Skeletal muscle tissue (tissue), 4 donors: Measurements from ENCODE around the gene LMO1. TPM values are rescaled to one million over a fixed set of nuclear protein-coding genes. Genes with fewer than 3 reads are reported as not detected.

Experiments used
- H3K27ac ChIP-seq: one replicate; pipeline ENCODE4 v1.7.0; 2013; ENCODE audit warnings: mild to moderate bottlenecking, low read depth, low read length, inconsistent platforms
- H3K27me3 ChIP-seq, 3 donors: one replicate each; pipeline ENCODE4 v1.7.0; 2013; ENCODE audit warnings: low read length in 3 of 3; ENCODE audit not compliant: control insufficient read depth in 3 of 3, insufficient read depth in 3 of 3
- H3K36me3 ChIP-seq, 3 donors: one replicate each; pipeline ENCODE4 v1.7.0; 2013; ENCODE audit warnings: low read length in 3 of 3; ENCODE audit not compliant: control insufficient read depth in 3 of 3, insufficient read depth in 3 of 3
- H3K4me1 ChIP-seq, 3 donors: one replicate each; pipeline ENCODE4 v1.7.0; 2013; ENCODE audit warnings: low read length in 3 of 3, mild to moderate bottlenecking in 3 of 3; ENCODE audit not compliant: control insufficient read depth in 3 of 3, insufficient read depth in 3 of 3
- H3K4me3 ChIP-seq, 3 donors: one replicate each; pipeline ENCODE4 v1.7.0; 2013; ENCODE audit warnings: low read length in 3 of 3
- H3K9ac ChIP-seq, 3 donors: one replicate each; pipeline ENCODE4 v1.7.0; 2013; ENCODE audit warnings: low read length in 3 of 3, mild to moderate bottlenecking in 3 of 3, moderate library complexity in 2 of 3, low read depth in 1 of 3
- H3K9me3 ChIP-seq, 3 donors: one replicate each; pipeline ENCODE4 v1.7.0; 2013; ENCODE audit warnings: low read length in 3 of 3; ENCODE audit not compliant: control insufficient read depth in 3 of 3
- total RNA-seq: library from RNA; depleted of rRNA; stranded (reverse); fragments of >200 nt; gene quantifications from one replicate; pipeline ENCODE4 v1.2.3, GENCODE V29; 2014
- donor health status: Osteomylitis.

Gene LMO1
- total RNA-seq, 1 donor from 2014 or later = not detected

DNA sequence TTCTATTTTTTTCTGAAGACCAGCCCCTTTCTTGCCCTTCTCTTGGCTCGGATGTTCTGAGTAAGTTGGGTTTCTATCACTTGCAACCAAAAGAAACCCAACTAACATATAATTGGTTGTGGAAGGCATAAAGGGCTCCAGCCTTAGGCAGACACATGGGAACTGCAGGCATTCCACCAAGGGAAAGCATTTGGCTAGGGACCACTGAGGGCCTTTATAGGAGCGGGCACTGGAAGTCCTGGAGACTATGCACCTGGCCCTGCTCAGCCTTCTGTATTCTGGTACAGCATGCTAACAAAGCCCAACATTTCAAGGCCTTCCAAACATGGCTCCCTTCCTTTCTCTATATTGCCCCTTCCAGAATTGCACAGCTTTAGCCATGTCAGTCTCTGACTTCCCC lies 17.6 kb upstream of the LMO1 start:
- Histone ChIP-seq H3K27ac (no peak overlapping the region), H3K4me1 (peaks cover 5 to 13% (median 9%) of the 10 kb centered on the region in 3 donors), H3K9me3 (peaks cover 0 to 3% (median 0%) of the 10 kb centered on the region in 3 donors), H3K27me3 (peaks cover 0 to 2% (median 0%) of the 10 kb centered on the region in 3 donors), H3K36me3 (no peaks in the 10 kb centered on the region), H3K4me3 (no peak overlapping the region), H3K9ac (no peak overlapping the region)

DNA sequence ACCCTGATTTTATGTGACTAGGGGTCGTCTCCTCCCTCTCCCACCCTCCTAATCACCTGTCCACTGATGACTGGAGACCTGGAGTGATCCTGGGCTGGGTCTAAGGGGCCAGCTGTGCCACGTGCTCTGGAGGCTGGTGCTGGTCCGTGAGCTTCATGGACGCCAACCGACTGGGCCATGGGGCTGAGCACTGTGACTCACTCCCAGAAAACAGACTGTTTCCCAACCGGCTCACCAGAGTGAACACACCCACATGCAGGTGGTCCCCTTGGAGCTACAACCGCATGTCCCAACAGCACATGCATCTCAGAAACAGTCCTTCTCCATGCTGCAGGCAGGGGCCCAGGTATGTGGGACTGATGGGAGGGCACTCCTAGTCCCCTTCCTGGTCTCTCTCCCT lies 14.0 kb upstream of the LMO1 start:
- H3K9me3 ChIP-seq = peaks cover 0 to 3% (median 2%) of the 10 kb centered on the region in 3 donors
- no peak overlapping the region for H3K4me3 ChIP-seq
- no peak overlapping the region for H3K27ac ChIP-seq
- H3K4me1 ChIP-seq = peaks cover 5 to 7% (median 6%) of the 10 kb centered on the region in 3 donors
- H3K36me3 ChIP-seq = no peaks in the 10 kb centered on the region
- peaks cover 0 to 2% (median 0%) of the 10 kb centered on the region in 3 donors for H3K27me3 ChIP-seq
- H3K9ac ChIP-seq = no peak overlapping the region

DNA sequence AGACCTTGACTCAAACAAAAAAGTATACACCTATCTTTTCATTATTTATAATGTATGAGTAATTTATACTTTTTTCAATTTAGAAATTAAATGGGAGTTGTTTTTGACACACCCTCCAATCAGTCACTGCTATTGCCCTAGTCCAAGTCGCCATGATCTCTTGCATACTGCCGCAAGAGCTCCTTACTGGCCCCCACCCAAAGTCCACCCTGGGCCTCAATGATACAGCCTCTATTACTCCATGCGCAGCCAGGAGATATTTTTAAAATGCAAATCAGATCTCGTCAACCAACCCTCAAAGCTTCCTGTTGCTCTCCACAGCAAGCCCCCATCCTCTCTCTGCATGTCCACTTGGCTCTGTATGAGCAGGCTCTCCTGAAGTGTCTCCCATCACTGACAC lies 12.8 kb upstream of the LMO1 start:
- H3K27ac ChIP-seq = no peak overlapping the region
- H3K9me3 ChIP-seq = peaks cover 0 to 3% (median 2%) of the 10 kb centered on the region in 3 donors
- peaks cover 0 to 2% (median 0%) of the 10 kb centered on the region in 3 donors for H3K27me3 ChIP-seq
- no peak overlapping the region for H3K9ac ChIP-seq
- H3K36me3 ChIP-seq = no peaks in the 10 kb centered on the region
- no peaks in the 10 kb centered on the region for H3K4me1 ChIP-seq
- H3K4me3 ChIP-seq = no peak overlapping the region

DNA sequence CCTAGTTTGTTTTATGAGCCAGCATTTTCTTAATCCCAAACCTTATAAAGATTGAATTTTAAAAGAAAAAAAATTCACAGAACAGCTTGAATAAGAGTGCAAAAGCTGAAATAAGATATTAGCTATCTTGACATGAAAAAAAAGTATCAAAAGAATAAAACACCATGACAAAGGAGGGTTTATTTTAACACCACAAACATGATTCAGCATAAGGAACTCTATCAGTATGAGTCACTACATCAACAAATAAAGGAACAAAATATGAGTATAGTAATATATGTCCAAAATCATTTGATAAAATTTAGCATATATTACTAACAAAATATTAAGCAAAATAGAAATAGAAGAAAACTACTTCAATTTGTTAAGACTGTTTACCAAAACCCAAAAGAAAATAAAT lies 9.6 kb upstream of the LMO1 start:
- H3K9ac ChIP-seq = no peak overlapping the region
- H3K36me3 ChIP-seq = no peaks in the 10 kb centered on the region
- no peak overlapping the region for H3K27ac ChIP-seq
- no peaks in the 10 kb centered on the region for H3K4me1 ChIP-seq
- peaks cover 0 to 2% (median 0%) of the 10 kb centered on the region in 3 donors for H3K9me3 ChIP-seq
- no peak overlapping the region for H3K4me3 ChIP-seq
- peaks cover 15 to 24% (median 15%) of the 10 kb centered on the region in 3 donors for H3K27me3 ChIP-seq

DNA sequence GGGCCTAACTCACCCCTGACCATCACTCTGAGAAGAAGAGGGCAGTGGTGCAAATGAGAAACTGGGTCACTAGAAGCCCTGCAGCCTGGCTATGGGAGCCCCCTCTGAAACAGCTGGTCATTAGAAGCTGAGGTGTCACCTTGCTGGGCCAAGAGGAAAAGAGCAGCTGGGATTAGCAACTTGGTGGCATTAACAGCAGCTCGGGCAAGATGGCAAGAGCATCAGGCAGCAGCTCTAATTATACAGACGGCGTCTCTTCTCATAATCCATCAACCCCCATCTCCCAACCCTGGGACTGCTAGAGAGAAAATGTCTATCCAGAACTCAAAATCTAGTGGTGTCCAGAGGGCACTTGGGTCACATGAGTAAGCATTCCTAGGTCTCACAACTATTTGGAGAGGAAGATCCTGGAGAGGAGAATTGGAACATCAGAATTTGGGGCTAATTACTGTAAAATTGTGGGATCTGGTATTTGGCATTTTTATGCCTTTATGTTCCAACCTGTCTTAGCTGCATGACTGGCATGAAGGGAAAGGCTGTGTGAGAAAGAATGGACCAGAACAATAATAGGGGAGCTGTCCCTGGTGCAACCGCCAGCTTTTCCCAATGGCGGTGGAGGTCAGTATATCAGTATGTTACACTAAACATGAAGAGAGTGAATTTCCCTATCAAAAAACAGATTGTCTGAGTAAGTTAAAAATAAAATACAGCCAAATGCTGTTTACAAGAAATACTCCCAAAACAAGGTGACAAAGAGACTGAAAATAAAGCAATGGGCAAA lies 7.6 kb upstream of the LMO1 start:
- Histone ChIP-seq H3K9ac (no peak overlapping the region), H3K36me3 (no peaks in the 10 kb centered on the region), H3K4me1 (peaks cover 0 to 7% (median 5%) of the 10 kb centered on the region in 3 donors), H3K9me3 (peaks cover 0 to 2% (median 0%) of the 10 kb centered on the region in 3 donors), H3K27ac (no peak overlapping the region), H3K4me3 (no peak overlapping the region), H3K27me3 (peaks cover 29 to 41% (median 35%) of the 10 kb centered on the region in 3 donors)

DNA sequence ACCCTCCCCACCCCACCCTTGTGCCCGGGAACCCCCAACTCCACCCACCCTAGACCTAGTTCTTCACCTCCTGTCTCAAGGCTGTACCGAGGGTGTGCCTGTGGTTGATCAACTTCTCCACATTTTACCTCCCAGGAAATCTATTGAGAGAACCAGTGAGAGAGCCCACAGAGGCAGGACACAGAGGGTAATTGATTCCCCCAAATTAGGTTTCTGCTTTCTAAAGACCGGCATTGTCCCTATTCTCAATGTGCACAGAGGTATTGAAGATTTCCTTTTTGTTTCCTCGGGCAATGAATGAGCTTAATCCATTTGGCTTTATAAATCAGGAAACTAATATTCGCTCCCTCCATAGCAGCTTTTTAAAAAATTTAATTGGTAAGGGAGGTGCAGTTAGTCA lies 6.0 kb upstream of the LMO1 start:
- H3K9ac ChIP-seq = no peak overlapping the region
- H3K36me3 ChIP-seq = no peaks in the 10 kb centered on the region
- H3K27ac ChIP-seq = no peak overlapping the region
- no peak overlapping the region for H3K4me3 ChIP-seq
- peaks cover 43 to 51% (median 46%) of the 10 kb centered on the region in 3 donors for H3K27me3 ChIP-seq
- H3K4me1 ChIP-seq = peaks cover 0 to 7% (median 5%) of the 10 kb centered on the region in 3 donors
- H3K9me3 ChIP-seq = no peaks in the 10 kb centered on the region

DNA sequence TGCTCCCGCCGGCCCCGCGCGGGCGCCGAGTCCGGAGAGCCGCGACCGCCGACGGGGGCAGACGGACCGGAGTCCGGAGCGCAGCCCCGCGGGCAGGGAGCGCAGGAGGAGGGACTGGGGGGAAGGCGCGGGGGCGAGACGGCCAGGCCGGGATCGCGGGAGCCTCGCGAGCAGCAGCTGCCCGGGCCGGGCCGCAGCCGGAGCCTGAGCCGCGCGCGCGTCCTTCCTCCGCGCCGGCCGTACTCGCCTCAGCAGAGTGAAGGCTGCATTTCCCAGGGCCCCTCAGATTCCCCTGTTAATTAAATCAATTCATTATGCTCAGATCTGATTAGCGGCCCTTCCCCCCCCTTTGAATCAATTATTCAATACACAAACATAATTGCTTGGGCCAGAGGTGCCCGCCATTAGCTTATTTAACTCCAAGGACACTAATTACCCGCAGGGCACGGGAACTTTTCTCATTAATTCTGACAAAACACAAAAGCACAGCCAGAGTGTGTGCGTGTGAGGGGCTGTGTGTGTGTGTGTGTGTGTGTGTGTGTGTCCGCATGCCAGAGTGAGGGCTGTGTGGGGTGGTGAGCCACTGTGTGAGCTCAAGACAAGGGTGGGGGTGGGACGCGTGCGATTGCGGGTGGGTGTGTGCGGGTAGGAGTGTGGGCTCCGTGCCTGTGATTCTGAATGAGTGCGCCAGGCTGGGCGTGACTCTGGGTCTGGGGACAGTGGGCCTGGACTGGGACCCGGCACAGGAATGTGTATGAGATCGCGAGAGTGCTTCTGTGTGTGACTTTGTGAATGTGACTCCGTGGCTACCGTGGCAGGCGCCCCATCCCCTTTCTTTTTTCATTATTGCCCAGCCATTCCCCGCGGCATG lies 5.1 kb upstream of the LMO1 start:
- peaks cover 43 to 51% (median 46%) of the 10 kb centered on the region in 3 donors for H3K27me3 ChIP-seq
- peak overlapping the region in 2 of 3 donors; percentile 52 to 65 for H3K4me3 ChIP-seq
- H3K9me3 ChIP-seq = no peaks in the 10 kb centered on the region
- peaks cover 2 to 11% (median 8%) of the 10 kb centered on the region in 3 donors for H3K4me1 ChIP-seq
- no peaks in the 10 kb centered on the region for H3K36me3 ChIP-seq
- H3K9ac ChIP-seq = peak overlapping the region in 1 of 3 donors; percentile 45
- H3K27ac ChIP-seq = no peak overlapping the region

DNA sequence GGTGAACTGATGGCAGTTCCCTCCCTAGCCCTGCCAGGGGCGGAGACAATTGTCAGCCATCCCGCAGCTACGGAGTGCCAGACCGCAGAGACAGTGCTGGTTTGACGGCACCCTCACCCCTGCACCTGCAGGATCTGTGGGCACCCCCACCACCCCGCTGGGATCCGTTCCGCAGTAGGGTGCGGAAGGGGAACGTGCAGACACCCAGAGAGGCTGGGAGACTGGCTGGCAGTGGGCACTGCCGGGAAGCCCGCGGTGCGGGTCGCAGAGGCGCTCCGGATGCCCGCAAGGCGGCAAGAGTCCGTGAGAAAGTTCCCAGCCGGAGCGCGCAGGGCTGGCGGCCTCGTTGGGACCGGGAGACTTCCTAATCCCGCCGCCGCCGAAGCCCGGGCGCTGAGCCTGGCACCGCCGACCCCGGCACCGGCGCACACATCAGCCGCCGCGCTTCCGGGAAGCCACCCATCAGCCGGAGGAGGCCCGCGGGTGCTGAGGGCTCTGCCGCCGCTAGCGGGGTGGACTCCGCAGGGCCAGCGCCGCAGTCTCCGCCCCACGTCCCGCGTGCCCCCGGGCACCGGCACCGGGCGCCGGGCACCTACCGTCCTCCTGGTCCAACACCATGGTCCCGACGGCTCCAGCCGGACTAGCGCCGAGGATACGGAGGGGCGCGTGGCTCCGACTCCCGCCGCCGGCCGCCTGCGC lies 4.3 kb upstream of the LMO1 start:
- Histone ChIP-seq H3K9me3 (no peaks in the 10 kb centered on the region), H3K4me1 (peaks cover 8 to 17% (median 13%) of the 10 kb centered on the region in 3 donors), H3K36me3 (no peaks in the 10 kb centered on the region), H3K27me3 (peaks cover 43 to 51% (median 46%) of the 10 kb centered on the region in 3 donors), H3K9ac (peak overlapping the region in 1 of 3 donors; percentile 45), H3K27ac (no peak overlapping the region), H3K4me3 (peak overlapping the region; percentile 38 to 65 (median 52))

DNA sequence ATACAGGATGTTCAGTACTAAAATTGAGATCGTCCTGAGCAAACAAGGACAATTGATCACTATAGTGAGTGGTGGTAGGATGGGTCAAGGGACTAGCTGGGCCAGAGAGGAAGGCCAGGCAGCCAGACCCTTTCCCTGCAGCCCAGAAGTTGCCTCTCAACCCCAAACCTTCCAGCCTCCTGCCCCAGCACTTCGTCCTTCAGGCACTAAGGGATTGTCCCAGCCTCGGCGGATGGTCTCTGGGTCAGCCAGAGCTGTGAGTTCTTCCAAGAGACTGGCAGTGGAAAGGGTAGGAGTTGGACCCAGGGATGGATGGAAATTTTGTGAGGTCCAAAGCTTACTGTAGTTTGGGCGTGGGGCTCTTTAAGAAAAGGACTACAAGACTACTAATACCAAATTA lies 3.6 kb upstream of the LMO1 start:
- Histone ChIP-seq H3K4me1 (peaks cover 15 to 20% (median 15%) of the 10 kb centered on the region in 3 donors), H3K27ac (no peak overlapping the region), H3K4me3 (no peak overlapping the region), H3K9ac (no peak overlapping the region), H3K27me3 (peaks cover 43 to 52% (median 46%) of the 10 kb centered on the region in 3 donors), H3K9me3 (no peaks in the 10 kb centered on the region), H3K36me3 (no peaks in the 10 kb centered on the region)
